Smooth muscle cell (in vitro differentiated cells): ENCODE results near the gene TNFSF15. TPM values are rescaled to one million over a fixed set of nuclear protein-coding genes. Genes with fewer than 3 reads are reported as not detected.

Source experiments
- DNase-seq: peaks from one replicate; lab custom pipeline; 2025; ENCODE audit not compliant: unreplicated experiment; lab: John Stamatoyannopoulos, UW
- H2AFZ ChIP-seq: fragments of 200-600 bp; sonication (generic); 2 replicates; pipeline ENCODE4 v1.6.0; 2016; ENCODE audit warnings: antibody characterized with exemption, low read depth, mild to moderate bottlenecking
- H3F3A ChIP-seq: fragments of 200-600 bp; sonication (generic); 2 replicates; pipeline ENCODE4 v1.6.0; 2017; ENCODE audit warnings: antibody characterized with exemption, low read depth
- H3K27ac ChIP-seq: fragments of 200-600 bp; sonication (generic); 2 replicates; pipeline ENCODE4 v1.5.1; 2016; ENCODE audit warnings: low read depth, mild to moderate bottlenecking
- H3K27me3 ChIP-seq: fragments of 200-600 bp; sonication (generic); 2 replicates; pipeline ENCODE4 v1.6.1; 2016; ENCODE audit warnings: low read depth, mild to moderate bottlenecking
- H3K36me3 ChIP-seq: fragments of 200-600 bp; sonication (generic); 2 replicates; pipeline ENCODE4 v1.5.1; 2016; ENCODE audit warnings: low read depth
- H3K4me1 ChIP-seq: fragments of 200-600 bp; sonication (generic); 2 replicates; pipeline ENCODE4 v1.5.1; 2016; ENCODE audit warnings: low read depth
- H3K4me2 ChIP-seq: fragments of 200-600 bp; sonication (generic); 2 replicates; pipeline ENCODE4 v1.6.0; 2016; ENCODE audit warnings: mild to moderate bottlenecking
- H3K4me3 ChIP-seq: fragments of 200-600 bp; sonication (generic); 2 replicates; pipeline ENCODE4 v1.5.1; 2016; ENCODE audit warnings: mild to moderate bottlenecking
- H3K79me2 ChIP-seq: fragments of 200-600 bp; sonication (generic); 2 replicates; pipeline ENCODE4 v1.6.0; 2016; ENCODE audit warnings: low read depth, mild to moderate bottlenecking
- H3K9ac ChIP-seq: fragments of 200-600 bp; sonication (generic); 2 replicates; pipeline ENCODE4 v1.6.0; 2016; ENCODE audit warnings: low read depth
- H3K9me3 ChIP-seq: fragments of 200-600 bp; sonication (generic); replicated peaks from 2 replicates; pipeline ENCODE4 v1.5.1; 2016; ENCODE audit warnings: low read depth
- H4K20me1 ChIP-seq: fragments of 200-600 bp; sonication (generic); 2 replicates; pipeline ENCODE4 v1.6.0; 2016; ENCODE audit warnings: low read depth
- CTCF ChIP-seq: fragments of 200-600 bp; sonication (generic); IDR thresholded peaks from 2 replicates; pipeline ENCODE4 v1.5.1; 2017; ENCODE audit warnings: borderline replicate concordance, mild to moderate bottlenecking, antibody characterized with exemption; ENCODE audit not compliant: insufficient read depth, poor library complexity, severe bottlenecking
- WGBS: methylation state at CpG from one replicate; pipeline ENCODE4 v1.1.7; 2016; ENCODE audit warnings: low lambda C conversion rate; 5-methylcytosine and 5-hydroxymethylcytosine counted together
- polyA plus RNA-seq: library from polyadenylated mRNA; unstranded; fragments of >200 nt; fragmentation: Nextera tagmentation; extraction: Ambion mirVana; gene quantifications from 2 replicates; pipeline ENCODE4 v1.2.1, GENCODE V29; 2016
- total RNA-seq: library from RNA; depleted of rRNA; stranded (reverse); fragments of >200 nt; gene quantifications from 2 replicates; pipeline ENCODE4 v1.2.3, GENCODE V29; 2014

The TNFSF15 gene
- total and polyA plus RNA-seq, 2 experiments from 2014 or later = 2.3 to 5.5 TPM

- H3K9me3 ChIP-seq = no peaks in the 10 kb centered on the region
- H4K20me1 ChIP-seq = no peaks in the 10 kb centered on the region
- no peak overlapping the region for H2AFZ ChIP-seq
- H3K4me2 ChIP-seq = no peak overlapping the region
- H3K79me2 ChIP-seq = no peaks in the 10 kb centered on the region
- H3K27ac ChIP-seq = no peak overlapping the region
- H3F3A ChIP-seq = no peaks in the 10 kb centered on the region
- H3K27me3 ChIP-seq = no peaks in the 10 kb centered on the region
- H3K4me1 ChIP-seq = no peaks in the 10 kb centered on the region
- no peaks in the 10 kb centered on the region for H3K36me3 ChIP-seq
- H3K9ac ChIP-seq = no peak overlapping the region
- TF ChIP-seq CTCF = no peak
- WGBS = 59% methylated on average over 4 of the region's 4 CpGs
- no peak overlapping the region for H3K4me3 ChIP-seq
- DNase-seq = no peak
These were observed 26.4 kb downstream of the TNFSF15 start for GRCh38 chr9:114779352-114779845.

- H3K9ac ChIP-seq = no peak overlapping the region
- 20% methylated on average over 6 of the region's 6 CpGs for WGBS
- no peak for DNase-seq
- TF ChIP-seq CTCF = no peak
- no peaks in the 10 kb centered on the region for H3K9me3 ChIP-seq
- no peak overlapping the region for H2AFZ ChIP-seq
- no peak overlapping the region for H3K4me3 ChIP-seq
- H3K27ac ChIP-seq = no peak overlapping the region
- H3K27me3 ChIP-seq = no peaks in the 10 kb centered on the region
- H3K36me3 ChIP-seq = no peaks in the 10 kb centered on the region
- no peaks in the 10 kb centered on the region for H3K79me2 ChIP-seq
- no peaks in the 10 kb centered on the region for H3F3A ChIP-seq
- no peaks in the 10 kb centered on the region for H4K20me1 ChIP-seq
- H3K4me1 ChIP-seq = no peaks in the 10 kb centered on the region
- H3K4me2 ChIP-seq = peak overlapping the region; percentile 57
These were observed 27.8 kb downstream of the TNFSF15 start for GRCh38 chr9:114777821-114778609.

DNA sequence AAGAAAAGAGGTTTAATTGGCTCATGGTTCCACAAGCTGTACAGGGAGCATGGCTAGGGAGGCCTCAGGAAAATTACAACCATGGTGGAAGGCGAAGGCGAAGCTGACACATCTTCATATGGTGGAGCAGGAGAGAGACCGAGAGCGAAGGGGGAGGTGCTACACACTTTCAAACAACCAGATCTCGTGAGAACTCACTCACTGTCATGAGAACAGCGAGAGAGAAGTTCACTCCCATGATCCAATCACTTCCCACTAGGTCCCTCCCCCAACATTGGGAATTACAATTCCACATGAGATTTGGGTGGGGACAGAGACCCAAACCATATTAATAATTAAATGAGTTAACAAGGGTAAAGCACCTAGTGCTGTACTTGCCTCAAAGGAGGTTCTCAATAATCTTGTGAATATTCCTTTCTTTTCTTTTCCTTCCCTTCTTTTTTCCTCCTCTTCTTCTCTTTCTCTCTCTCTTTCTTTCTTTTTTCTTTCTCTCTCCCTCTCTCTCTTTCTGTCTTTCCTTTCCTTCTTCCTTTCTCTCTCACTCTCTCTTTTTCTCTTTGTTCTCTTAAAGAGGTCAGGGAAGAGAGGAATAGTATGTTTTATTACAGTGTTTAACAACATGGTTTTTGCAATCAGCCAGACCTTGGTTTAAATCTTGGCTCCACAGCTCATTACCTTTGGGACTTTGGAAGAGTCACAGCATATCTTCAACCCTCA, 29.0 kb downstream of the TNFSF15 start:
- no peak for DNase-seq
- H3K27me3 ChIP-seq = no peaks in the 10 kb centered on the region
- H3K27ac ChIP-seq = no peak overlapping the region
- H2AFZ ChIP-seq = peak overlapping the region; percentile 26
- H3K79me2 ChIP-seq = no peaks in the 10 kb centered on the region
- no peaks in the 10 kb centered on the region for H3K9me3 ChIP-seq
- H3K9ac ChIP-seq = no peak overlapping the region
- H4K20me1 ChIP-seq = no peaks in the 10 kb centered on the region
- no peak overlapping the region for H3K4me3 ChIP-seq
- H3K4me1 ChIP-seq = no peaks in the 10 kb centered on the region
- WGBS = 91% methylated on average over 6 of the region's 6 CpGs
- no peaks in the 10 kb centered on the region for H3F3A ChIP-seq
- TF ChIP-seq CTCF = no peak
- H3K36me3 ChIP-seq = no peaks in the 10 kb centered on the region
- H3K4me2 ChIP-seq = no peak overlapping the region
